GM19372 (cell line): ENCODE data around the gene MBTPS1.

Experiments used
- ATAC-seq: cut with Tn5 transposase; IDR thresholded peaks from one replicate; pipeline ENCODE4 v1.9.1; 2021; ENCODE audit warnings: mild to moderate bottlenecking, low read depth, moderate library complexity; ENCODE audit not compliant: unreplicated experiment

MBTPS1 gene

DNA sequence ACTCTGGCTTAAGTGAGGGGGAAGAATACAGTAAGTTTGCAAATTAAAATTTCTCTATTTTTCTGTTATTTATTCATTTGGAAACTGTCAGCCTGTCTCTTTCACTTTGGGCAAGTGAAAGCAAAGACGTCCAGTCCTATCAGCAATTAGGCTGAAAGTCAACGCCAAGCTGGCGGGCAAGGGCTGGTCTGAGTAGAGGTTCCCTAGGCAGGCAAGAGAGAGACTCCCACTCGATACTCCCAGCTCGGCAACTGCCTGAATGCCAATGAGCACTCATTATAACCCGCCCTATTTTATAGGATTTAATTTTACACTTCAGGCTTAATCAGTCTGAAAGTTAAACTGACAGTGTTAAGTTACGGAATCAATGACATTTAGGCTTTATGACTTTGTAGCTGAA lies 59.8 kb downstream of the MBTPS1 start:
- no peak for ATAC-seq

GRCh38 chr16:84055801-84056634 lies 60.7 kb downstream of the MBTPS1 start:
- no peak for ATAC-seq

DNA sequence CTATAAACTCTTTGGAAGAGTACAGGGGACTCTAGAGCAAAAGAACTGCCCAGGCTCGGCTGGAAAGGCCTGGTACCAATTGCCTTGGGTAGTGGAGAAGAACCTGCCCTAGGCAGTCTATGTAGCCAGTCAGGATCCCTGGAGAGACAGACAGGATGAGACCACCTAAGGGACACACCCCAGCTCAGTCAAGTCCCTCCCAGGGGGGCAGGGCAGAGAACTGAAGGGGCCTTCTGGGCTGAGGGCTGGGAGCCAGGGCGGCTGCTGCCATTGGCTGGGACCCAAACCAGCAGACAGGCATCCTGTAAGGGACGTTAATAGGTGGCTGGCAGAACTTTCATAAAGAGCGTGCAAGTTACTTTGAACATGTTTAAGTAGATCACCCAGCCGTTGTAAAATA lies 61.4 kb downstream of the MBTPS1 start:
- ATAC-seq = no peak

DNA sequence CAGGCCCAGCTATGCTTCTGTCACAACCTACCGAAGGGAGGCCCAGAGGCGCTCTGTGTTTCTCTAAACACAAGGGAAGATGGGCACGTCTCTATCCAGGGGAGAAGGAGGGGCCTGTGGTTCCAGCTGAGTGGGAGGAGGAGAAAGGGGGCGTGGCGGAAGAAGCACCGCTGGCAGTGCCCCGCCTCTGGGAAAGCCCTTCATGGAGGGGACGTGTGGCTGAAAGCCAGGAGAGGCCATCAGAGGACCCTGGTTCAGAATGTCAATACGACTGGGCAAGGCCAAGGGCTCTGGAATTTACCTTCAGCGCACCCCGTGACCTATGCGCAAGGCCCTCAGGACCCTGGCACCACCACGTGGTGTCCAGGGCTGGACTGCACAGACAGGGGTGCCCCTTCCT lies 61.8 kb downstream of the MBTPS1 start:
- ATAC-seq = no peak

GRCh38 chr16:84054271-84054670 lies 62.5 kb downstream of the MBTPS1 start:
- no peak for ATAC-seq

- no peak for ATAC-seq
Observed at GRCh38 chr16:84053237-84053636, 63.5 kb downstream of the MBTPS1 start.

DNA sequence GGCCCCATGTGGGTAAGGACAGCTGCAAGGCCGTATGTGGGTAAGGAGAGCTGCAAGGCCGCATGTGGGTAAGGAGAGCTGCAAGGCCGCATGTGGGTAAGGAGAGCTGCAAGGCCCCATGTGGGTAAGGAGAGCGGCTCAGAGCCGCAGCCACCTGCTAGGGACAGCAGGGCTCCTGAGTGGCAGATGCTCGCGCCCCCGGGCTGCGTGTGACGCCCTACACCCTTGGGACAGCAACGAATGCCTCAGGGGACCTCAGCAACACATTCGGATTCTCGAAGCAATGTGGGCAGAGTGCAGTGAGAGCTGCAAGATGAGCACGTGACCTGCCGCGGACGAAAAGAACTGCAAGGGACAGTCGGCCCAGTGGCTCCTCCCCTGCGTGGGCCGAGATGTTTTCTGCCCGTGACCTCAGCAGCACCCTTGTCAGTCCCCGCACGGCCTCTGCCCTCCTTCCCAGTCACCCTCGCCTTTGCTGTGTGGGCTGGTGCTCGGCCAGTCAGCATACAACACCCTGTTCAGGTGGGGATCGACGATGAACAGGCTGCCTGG lies 64.6 kb downstream of the MBTPS1 start:
- ATAC-seq = no peak

GRCh38 chr16:84050316-84050715 lies 66.4 kb downstream of the MBTPS1 start:
- ATAC-seq = no peak

- no peak for ATAC-seq
Observed at GRCh38 chr16:84049403-84050060, 67.2 kb downstream of the MBTPS1 start.

DNA sequence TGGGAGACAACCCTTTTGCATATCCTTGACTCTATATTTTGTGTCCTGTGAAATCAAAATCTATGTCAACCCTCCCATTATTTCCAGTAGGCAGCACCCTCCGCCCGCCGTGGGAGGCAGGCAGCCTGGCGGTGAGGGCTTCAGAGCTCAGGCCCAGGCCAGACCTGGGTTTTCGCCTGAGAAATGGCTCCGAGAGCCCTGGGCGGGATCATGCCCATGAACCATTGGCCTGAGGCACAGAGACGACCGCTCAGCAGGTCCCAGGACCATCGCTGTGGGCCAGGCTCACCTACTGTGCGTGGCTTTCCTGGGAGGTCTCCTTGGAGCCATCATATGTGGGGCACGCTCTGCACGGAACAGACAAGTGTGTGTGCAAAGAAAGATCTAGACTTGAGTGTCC lies 67.9 kb downstream of the MBTPS1 start:
- no peak for ATAC-seq

DNA sequence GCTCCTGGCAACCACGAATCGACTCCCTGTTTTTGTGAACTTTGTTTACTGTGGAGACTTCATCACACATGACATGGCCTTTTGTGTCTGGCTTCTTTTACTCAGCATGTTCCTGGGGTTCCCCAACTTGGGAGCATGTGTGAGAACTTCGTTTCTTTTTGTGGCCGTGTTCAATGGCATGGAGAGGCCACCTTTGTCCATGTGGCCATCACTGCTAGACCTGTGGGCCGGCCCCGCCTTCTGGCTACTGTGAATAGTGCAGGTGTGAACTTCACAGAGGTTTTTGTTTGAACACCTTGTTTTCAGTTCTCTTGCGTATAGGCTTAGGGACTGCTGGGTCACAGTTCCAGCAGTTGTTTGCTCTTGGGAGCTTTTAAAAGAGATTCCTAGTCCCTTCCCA lies 68.5 kb downstream of the MBTPS1 start:
- ATAC-seq = no peak

- no peak for ATAC-seq
Observed at GRCh38 chr16:84047626-84048025, 69.1 kb downstream of the MBTPS1 start.

- ATAC-seq = no peak
Observed at GRCh38 chr16:84047206-84047605, 69.5 kb downstream of the MBTPS1 start.

GRCh38 chr16:84045818-84046470 lies 70.8 kb downstream of the MBTPS1 start:
- ATAC-seq = no peak

GRCh38 chr16:84045001-84045817 lies 71.5 kb downstream of the MBTPS1 start:
- ATAC-seq = no peak

- no peak for ATAC-seq
Observed at GRCh38 chr16:84044118-84044488, 72.6 kb downstream of the MBTPS1 start.

- no peak for ATAC-seq
Observed at GRCh38 chr16:84043486-84044117, 73.1 kb downstream of the MBTPS1 start.

GRCh38 chr16:84042879-84043485 lies 73.8 kb downstream of the MBTPS1 start:
- ATAC-seq = no peak

- no peak for ATAC-seq
Observed at GRCh38 chr16:84042308-84042878, 74.3 kb downstream of the MBTPS1 start, which contains the start of gene SLC38A8. TSS of gene SLC38A8 (minus strand) at chr16:84042795. CDS start at chr16:84042157, 638 bp downstream.
